GM21528 (cell line): ENCODE data around the gene ZBTB18.

ENCODE experiments used
- ATAC-seq: cut with Tn5 transposase; IDR thresholded peaks from one replicate; pipeline ENCODE4 v1.9.1; 2021; ENCODE audit warnings: mild to moderate bottlenecking, moderate library complexity; ENCODE audit not compliant: unreplicated experiment, low FRiP score

ZBTB18 gene

GRCh38 chr1:244102468-244102867 lies 51.4 kb downstream of the ZBTB18 start:
- no peak for ATAC-seq

DNA sequence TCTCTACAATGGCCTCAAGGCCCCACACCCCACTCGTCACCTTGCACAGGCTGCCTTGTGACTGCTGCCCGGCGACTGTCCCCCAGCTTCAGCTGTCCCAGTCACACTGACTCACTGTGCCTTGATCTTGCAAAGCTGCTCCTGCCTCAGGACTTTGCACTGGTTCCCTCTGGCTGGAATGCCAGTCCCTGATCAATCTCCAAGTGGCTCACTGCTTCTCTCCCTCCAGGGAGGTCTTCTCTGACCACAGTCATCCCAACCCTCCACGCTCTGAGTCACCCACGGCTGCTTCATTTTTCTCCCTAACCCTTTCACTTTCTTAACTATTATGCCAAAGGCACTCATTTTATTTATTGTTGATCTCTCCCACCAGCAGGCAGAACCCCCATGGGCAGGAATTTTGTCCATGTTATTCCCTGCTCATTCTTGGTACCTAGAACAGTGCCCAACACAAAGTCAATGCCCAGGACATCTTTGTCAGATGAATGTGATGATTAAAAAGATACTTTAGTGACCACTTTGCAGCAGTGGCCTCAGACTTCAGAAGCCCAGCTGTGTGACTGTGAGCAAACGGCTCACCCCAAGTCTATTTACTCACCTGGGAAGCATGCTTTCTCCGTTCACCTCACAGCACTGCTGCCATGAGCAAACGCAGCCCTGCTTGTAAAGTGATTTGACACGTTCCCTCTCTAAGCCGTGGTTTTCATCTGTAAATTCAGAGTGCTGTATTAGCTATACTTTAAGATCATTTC lies 53.4 kb downstream of the ZBTB18 start:
- ATAC-seq, result no peak

DNA sequence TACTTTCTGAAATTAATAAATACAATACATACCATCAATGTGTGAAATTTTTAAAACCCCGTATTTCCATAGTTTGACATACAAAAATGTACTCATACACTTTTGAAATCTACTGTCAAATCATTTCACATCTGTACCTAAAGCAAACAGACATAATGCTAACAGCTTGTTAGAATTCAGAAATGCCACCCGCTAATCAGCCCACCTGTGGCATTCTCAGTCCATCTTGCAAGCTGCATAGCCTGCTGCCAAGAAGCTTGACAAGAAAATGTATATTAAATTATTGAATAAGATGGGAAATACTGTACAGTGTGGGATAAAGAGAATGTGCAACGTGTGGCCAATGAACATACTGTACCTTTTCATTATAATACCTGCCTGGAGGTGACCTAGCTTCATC lies 55.1 kb downstream of the ZBTB18 start:
- no peak for ATAC-seq
